GM12875 (cell line): ENCODE measurements around the gene PTPRM.

Experiments
- H3K4me3 ChIP-seq: one replicate; pipeline ENCODE4 v1.5.1; 2011; ENCODE audit warnings: low read depth, low read length, control low read depth
- TF ChIP-seq, protein P1 (sequence below): IDR thresholded peaks from 2 replicates; pipeline ENCODE4 v1.5.1; 2011; ENCODE audit warnings: low read depth, mild to moderate bottlenecking, control low read depth, inconsistent platforms, low read length, moderate library complexity, borderline replicate concordance; ENCODE audit not compliant: insufficient read depth

The PTPRM gene

DNA sequence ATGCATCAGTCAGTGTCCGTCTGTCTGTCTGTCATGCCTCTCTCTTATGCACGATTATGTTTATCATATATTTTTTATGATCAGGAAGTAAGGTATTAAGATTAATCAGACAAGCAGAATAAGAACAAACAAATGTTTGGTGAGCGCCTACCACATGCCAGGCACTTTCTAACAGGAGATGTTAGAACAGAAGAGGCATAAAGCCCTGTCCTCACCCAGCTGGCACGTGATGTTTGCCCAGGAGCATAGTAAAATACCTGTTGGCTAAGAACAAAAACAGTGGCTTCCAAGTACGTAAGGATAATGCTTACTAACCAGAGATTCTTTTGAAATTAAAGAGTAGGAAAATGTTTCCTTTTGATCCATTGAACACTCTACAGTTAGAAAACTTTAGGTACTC, 661.9 kb downstream of the PTPRM start:
- H3K4me3 ChIP-seq = no peak overlapping the region

DNA sequence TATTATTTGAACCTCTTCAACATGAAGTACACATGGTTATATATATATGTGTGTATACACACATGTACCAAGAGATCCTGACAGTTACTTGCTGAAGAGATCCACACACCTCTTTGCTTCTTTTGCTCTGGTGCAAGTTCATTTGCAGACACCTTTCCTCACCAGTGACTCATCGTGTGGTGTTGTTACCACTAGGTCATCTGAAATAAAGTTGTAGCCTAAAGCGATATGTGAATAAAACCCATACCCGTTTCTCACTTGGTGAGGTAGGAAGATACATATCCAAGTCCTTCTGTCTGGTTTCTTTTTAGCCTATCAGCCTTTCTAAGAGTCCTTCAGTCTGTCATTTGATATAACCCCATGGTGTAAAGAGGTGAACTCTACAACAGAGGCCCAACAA, 662.7 kb downstream of the PTPRM start:
- no peak overlapping the region for H3K4me3 ChIP-seq
- TF ChIP-seq, protein P1, sequence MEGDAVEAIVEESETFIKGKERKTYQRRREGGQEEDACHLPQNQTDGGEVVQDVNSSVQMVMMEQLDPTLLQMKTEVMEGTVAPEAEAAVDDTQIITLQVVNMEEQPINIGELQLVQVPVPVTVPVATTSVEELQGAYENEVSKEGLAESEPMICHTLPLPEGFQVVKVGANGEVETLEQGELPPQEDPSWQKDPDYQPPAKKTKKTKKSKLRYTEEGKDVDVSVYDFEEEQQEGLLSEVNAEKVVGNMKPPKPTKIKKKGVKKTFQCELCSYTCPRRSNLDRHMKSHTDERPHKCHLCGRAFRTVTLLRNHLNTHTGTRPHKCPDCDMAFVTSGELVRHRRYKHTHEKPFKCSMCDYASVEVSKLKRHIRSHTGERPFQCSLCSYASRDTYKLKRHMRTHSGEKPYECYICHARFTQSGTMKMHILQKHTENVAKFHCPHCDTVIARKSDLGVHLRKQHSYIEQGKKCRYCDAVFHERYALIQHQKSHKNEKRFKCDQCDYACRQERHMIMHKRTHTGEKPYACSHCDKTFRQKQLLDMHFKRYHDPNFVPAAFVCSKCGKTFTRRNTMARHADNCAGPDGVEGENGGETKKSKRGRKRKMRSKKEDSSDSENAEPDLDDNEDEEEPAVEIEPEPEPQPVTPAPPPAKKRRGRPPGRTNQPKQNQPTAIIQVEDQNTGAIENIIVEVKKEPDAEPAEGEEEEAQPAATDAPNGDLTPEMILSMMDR = no peak

More for the DNA sequence above, 661.9 kb downstream of the PTPRM start:
- TF ChIP-seq, protein P1 = no peak

DNA sequence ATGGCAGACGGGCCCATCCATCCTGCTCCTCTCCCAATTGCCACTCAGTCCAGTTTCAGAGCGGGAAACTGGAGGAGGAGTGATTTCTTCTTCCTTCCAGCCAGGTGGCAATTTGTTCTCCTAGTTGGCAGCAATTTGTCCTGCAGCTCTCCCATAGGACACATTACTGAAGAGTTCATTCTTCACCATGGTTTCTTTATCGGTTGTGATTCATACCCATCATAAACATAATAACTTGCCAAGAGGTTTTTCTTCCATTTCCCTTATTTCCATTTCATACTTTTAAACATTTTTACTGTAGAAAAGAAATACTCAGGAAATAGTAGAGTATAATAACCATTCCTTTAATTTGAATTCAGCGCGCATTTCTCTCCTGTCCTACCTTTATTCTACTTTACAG, 664.2 kb downstream of the PTPRM start:
- TF ChIP-seq, protein P1 = no peak
- no peak overlapping the region for H3K4me3 ChIP-seq

DNA sequence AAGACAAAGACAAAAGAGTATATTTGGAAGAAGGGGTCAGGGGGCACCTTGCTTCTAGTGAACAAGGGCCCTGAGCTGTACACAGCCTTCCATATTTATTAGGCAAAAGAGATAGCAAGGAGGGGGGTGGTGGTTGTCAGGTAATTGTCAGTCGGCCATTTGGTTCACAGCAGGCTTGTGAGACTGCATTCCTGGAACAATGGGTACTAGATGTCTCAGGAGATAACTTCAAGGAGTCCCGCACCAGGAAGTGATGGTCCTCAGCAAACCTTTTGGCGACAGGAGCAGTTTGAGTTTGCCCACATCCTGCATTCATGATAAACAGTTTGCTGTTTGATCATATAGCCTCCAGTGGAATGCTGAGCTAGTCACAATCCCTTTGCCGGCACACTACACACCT, 665.7 kb downstream of the PTPRM start:
- H3K4me3 ChIP-seq = no peak overlapping the region

DNA sequence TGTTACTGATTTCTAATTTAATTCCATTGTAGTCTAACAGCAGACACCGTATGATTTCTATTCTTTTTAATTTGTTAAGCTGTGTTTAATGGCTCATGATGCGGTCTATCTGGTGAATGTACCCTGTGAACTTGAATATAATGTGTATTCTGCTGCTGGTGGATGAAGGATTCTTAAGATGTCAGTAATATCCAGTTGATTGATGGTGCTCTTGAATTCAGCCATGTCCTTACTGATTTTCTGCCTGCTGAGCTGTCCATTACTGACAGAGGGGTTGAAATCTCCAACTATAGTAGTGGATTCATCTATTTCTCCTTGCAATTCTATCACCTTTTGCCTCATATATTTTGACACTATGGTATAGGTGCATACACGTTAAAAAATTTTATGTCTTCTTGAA, 668.8 kb downstream of the PTPRM start:
- no peak overlapping the region for H3K4me3 ChIP-seq
- TF ChIP-seq, protein P1 = no peak

More for the DNA sequence above, 665.7 kb downstream of the PTPRM start:
- TF ChIP-seq, protein P1 = no peak

DNA sequence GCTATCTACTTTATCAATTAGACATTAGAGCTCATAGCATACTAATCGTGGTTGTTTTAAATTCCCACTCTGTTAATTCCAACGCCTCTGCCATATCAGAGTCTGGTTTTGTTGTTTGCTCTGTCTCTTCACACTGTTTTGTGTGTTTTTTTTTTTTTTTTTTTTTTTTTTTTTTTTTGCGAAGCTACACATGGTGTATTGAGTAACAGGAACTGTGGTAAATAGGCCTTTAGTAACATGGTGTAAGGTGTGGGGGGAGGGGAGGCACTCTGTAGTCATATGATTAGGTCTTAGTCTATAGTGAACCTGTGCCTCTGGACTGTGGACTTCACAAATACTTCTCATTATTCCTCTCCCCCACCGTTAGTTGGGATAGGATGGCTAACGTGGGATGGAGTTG, 671.4 kb downstream of the PTPRM start:
- TF ChIP-seq, protein P1 = no peak
- H3K4me3 ChIP-seq = no peak overlapping the region

DNA sequence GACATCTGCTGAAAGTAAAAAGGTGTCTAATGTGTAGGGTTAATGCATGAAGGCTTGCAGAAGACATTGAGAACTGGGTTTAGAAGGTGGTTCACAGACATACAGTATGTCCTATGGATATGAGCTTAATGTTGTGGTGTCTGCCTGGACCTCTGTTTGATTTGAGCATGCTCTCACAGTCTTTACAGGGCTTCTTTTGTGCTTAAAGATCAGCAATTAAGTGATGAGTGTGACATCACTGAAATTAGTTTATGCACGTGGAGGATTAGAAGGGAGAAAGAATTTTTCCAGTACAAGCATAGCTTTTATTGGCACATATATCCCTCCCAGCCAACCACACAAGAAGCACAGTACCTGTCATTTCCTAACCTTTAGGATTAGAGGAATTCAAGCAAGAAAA, 674.6 kb downstream of the PTPRM start:
- TF ChIP-seq, protein P1 = no peak
- no peak overlapping the region for H3K4me3 ChIP-seq
